Choroid plexus epithelial cell (primary cell): ENCODE data around the gene VTI1B.

Experiments
- DNase-seq: peaks from one replicate; pipeline ENCODE4 v3.0.0-alpha.2; 2010; ENCODE audit warnings: low read depth
- H3K4me3 ChIP-seq: 2 replicates; pipeline ENCODE4 v1.5.1; 2011; ENCODE audit warnings: low read depth, mild to moderate bottlenecking, control low read depth, low read length, moderate library complexity
- CTCF ChIP-seq: conservative IDR thresholded peaks from 2 replicates; pipeline ENCODE4 v1.5.1; 2011; ENCODE audit warnings: low read depth, mild to moderate bottlenecking, control low read depth, inconsistent platforms, low read length, moderate library complexity

Gene VTI1B

GRCh38 chr14:67675219-67675582 is 769 bp upstream of the VTI1B start:
- TF ChIP-seq CTCF, result no peak
- peak overlapping the region; percentile 95 for H3K4me3 ChIP-seq
- DNase-seq, result no peak

- TF ChIP-seq CTCF, result peak; percentile 37
- DNase-seq, result peak; percentile 52
- H3K4me3 ChIP-seq, result peak overlapping the region; percentile 95
Observed at GRCh38 chr14:67674139-67674479, 323 bp downstream of the VTI1B start.

GRCh38 chr14:67673451-67673850 is 981 bp downstream of the VTI1B start:
- TF ChIP-seq CTCF, result no peak
- peak; percentile 30 for DNase-seq
- H3K4me3 ChIP-seq, result peak overlapping the region; percentile 95

GRCh38 chr14:67668559-67668958 is 5.9 kb downstream of the VTI1B start:
- H3K4me3 ChIP-seq, result no peak overlapping the region

GRCh38 chr14:67666750-67667449 is 7.5 kb downstream of the VTI1B start:
- no peak overlapping the region for H3K4me3 ChIP-seq
- TF ChIP-seq CTCF, result peak; percentile 74
- peak; percentile 86 for DNase-seq

More at GRCh38 chr14:67668559-67668958, 5.9 kb downstream of the VTI1B start:
- no peak for TF ChIP-seq CTCF
- no peak for DNase-seq

GRCh38 chr14:67665868-67666267 is 8.6 kb downstream of the VTI1B start:
- no peak for TF ChIP-seq CTCF
- H3K4me3 ChIP-seq, result no peak overlapping the region
- DNase-seq, result peak; percentile 67

- no peak overlapping the region for H3K4me3 ChIP-seq
- no peak for TF ChIP-seq CTCF
Observed at GRCh38 chr14:67663633-67664032, 10.8 kb downstream of the VTI1B start.

More at GRCh38 chr14:67663633-67664032, 10.8 kb downstream of the VTI1B start:
- DNase-seq, result no peak
